CD4-positive, CD25-positive, alpha-beta regulatory T cell (primary cell): ENCODE measurements around the gene MTA2. TPM values are rescaled to one million over a fixed set of nuclear protein-coding genes. Genes with fewer than 3 reads are reported as not detected.

ENCODE experiments used
- ATAC-seq, 2 donors: fragments of 150-1000 bp; cut with Tn5 transposase; one replicate each; pipeline ENCODE4 v1.10.0; 2021; ENCODE audit warnings: low read depth in 2 of 2, moderate number of reproducible peaks in 2 of 2, moderate library complexity in 1 of 2
- DNase-seq, 3 donors: peaks; one replicate each; pipeline versions ENCODE4 v3.0.0 to v3.0.0-alpha.2; 2012 to 2022; ENCODE audit warnings: mixed read lengths in 1 of 3
- H3K27ac ChIP-seq: one replicate; pipeline ENCODE4 v1.7.0; 2013; ENCODE audit warnings: mild to moderate bottlenecking, low read length; ENCODE audit not compliant: insufficient read depth, poor library complexity, severe bottlenecking
- H3K27me3 ChIP-seq: one replicate; pipeline ENCODE4 v1.7.0; 2013; ENCODE audit warnings: low read length; ENCODE audit not compliant: control insufficient read depth, insufficient read depth
- H3K36me3 ChIP-seq: one replicate; pipeline ENCODE4 v1.7.0; 2013; ENCODE audit warnings: mild to moderate bottlenecking, low read length, moderate library complexity; ENCODE audit not compliant: control insufficient read depth, insufficient read depth
- H3K4me1 ChIP-seq: 2 replicates; pipeline ENCODE4 v1.7.0; 2013; ENCODE audit warnings: mild to moderate bottlenecking, low read length; ENCODE audit not compliant: insufficient read depth, control insufficient read depth, poor library complexity, severe bottlenecking
- H3K4me3 ChIP-seq: one replicate; pipeline ENCODE4 v1.7.0; 2013; ENCODE audit warnings: low read depth, mild to moderate bottlenecking, low read length, moderate library complexity
- H3K9me3 ChIP-seq, 2 experiments: 1 replicate in 1 of 2; 2 replicates in 1 of 2; pipeline ENCODE4 v1.7.0; 2013; ENCODE audit warnings: low read length in 2 of 2, mild to moderate bottlenecking in 1 of 2, moderate library complexity in 1 of 2; ENCODE audit not compliant: control insufficient read depth in 2 of 2
- H3K27ac Mint-ChIP-seq, 3 donors: one replicate each; pipeline ENCODE4 v1.8.0; 2020 to 2022; ENCODE audit warnings: mild to moderate bottlenecking in 3 of 3, mixed read lengths in 3 of 3, moderate library complexity in 2 of 3
- H3K27me3 Mint-ChIP-seq: one replicate; pipeline ENCODE4 v1.8.0; 2022; ENCODE audit warnings: mild to moderate bottlenecking, mixed read lengths
- H3K36me3 Mint-ChIP-seq: one replicate; pipeline ENCODE4 v1.8.0; 2020; ENCODE audit warnings: mixed read lengths
- H3K4me1 Mint-ChIP-seq, 4 donors: one replicate each; pipeline ENCODE4 v1.8.0; 2020 to 2022; ENCODE audit warnings: mixed read lengths in 4 of 4, mild to moderate bottlenecking in 1 of 4
- H3K4me3 Mint-ChIP-seq, 4 donors: one replicate each; pipeline ENCODE4 v1.8.0; 2020 to 2022; ENCODE audit warnings: mild to moderate bottlenecking in 4 of 4, mixed read lengths in 4 of 4, moderate library complexity in 3 of 4
- H3K9me3 Mint-ChIP-seq, 7 donors: one replicate each; pipeline ENCODE4 v1.8.0; 2020 to 2022; ENCODE audit warnings: mixed read lengths in 7 of 7, mild to moderate bottlenecking in 3 of 7, moderate library complexity in 2 of 7
- polyA plus RNA-seq, 4 donors: library from polyadenylated mRNA; unstranded; fragments of 300-500 nt; fragmentation: Illumina TruSeq; gene quantifications; one replicate each; pipeline ENCODE4 v1.2.3, GENCODE V29; 2021
- total RNA-seq: library from RNA; stranded (reverse); gene quantifications from one replicate; pipeline ENCODE4 v1.2.3, GENCODE V29; 2022

The MTA2 gene
- total and polyA plus RNA-seq, 5 donors from 2014 or later = 30.3 to 172 (median 34.7) TPM

GRCh38 chr11:62603776-62604299 lies 2.2 kb upstream of the MTA2 start:
- H3K9me3 Mint-ChIP-seq = no peaks in the 10 kb centered on the region
- peaks cover 11 to 58% (median 39%) of the 10 kb centered on the region in 4 donors for H3K4me1 Mint-ChIP-seq
- Histone ChIP-seq H3K9me3 (no peaks in the 10 kb centered on the region), H3K4me3 (no peak overlapping the region), H3K27me3 (no peaks in the 10 kb centered on the region), H3K4me1 (peaks cover 30% of the 10 kb centered on the region), H3K36me3 (peaks cover 26% of the 10 kb centered on the region), H3K27ac (no peak overlapping the region)
- peak overlapping the region in 2 of 3 donors; percentile 56 to 85 for H3K27ac Mint-ChIP-seq
- ATAC-seq (no peak), DNase-seq (no peak)
- H3K4me3 Mint-ChIP-seq = peak overlapping the region; percentile 82 to 95 (median 87)
- no peaks in the 10 kb centered on the region for H3K27me3 Mint-ChIP-seq
- H3K36me3 Mint-ChIP-seq = peaks cover 41% of the 10 kb centered on the region

GRCh38 chr11:62603072-62603408 lies 1.4 kb upstream of the MTA2 start:
- no peak overlapping the region for H3K27ac ChIP-seq
- H3K36me3 ChIP-seq = peaks cover 25% of the 10 kb centered on the region
- H3K4me1 Mint-ChIP-seq = peaks cover 11 to 59% (median 43%) of the 10 kb centered on the region in 4 donors
- H3K27me3 Mint-ChIP-seq = no peaks in the 10 kb centered on the region
- peak overlapping the region; percentile 82 to 95 (median 87) for H3K4me3 Mint-ChIP-seq
- H3K27ac Mint-ChIP-seq = peak overlapping the region in 2 of 3 donors; percentile 52 to 85
- DNase-seq (no peak), ATAC-seq (no peak)
- peaks cover 47% of the 10 kb centered on the region for H3K36me3 Mint-ChIP-seq
- no peaks in the 10 kb centered on the region for H3K9me3 ChIP-seq
- no peak overlapping the region for H3K4me3 ChIP-seq
- H3K4me1 ChIP-seq = peaks cover 38% of the 10 kb centered on the region
- H3K9me3 Mint-ChIP-seq = no peaks in the 10 kb centered on the region
- H3K27me3 ChIP-seq = no peaks in the 10 kb centered on the region

GRCh38 chr11:62602141-62603071 lies 741 bp upstream of the MTA2 start:
- Mint-ChIP-seq H3K36me3 (peaks cover 47% of the 10 kb centered on the region), H3K9me3 (no peaks in the 10 kb centered on the region), H3K27me3 (no peaks in the 10 kb centered on the region), H3K27ac (peak overlapping the region; percentile 92 to 97 (median 96)), H3K4me1 (peaks cover 11 to 59% (median 44%) of the 10 kb centered on the region in 4 donors), H3K4me3 (peak overlapping the region; percentile 95 to 100 (median 96))
- Histone ChIP-seq H3K4me3 (peak overlapping the region; percentile 57), H3K4me1 (peaks cover 44% of the 10 kb centered on the region), H3K27me3 (no peaks in the 10 kb centered on the region), H3K27ac (peak overlapping the region; percentile 90), H3K9me3 (no peaks in the 10 kb centered on the region), H3K36me3 (peaks cover 30% of the 10 kb centered on the region)
- ATAC-seq (no peak), DNase-seq (peak in 1 of 3 donors; percentile 40)

DNA sequence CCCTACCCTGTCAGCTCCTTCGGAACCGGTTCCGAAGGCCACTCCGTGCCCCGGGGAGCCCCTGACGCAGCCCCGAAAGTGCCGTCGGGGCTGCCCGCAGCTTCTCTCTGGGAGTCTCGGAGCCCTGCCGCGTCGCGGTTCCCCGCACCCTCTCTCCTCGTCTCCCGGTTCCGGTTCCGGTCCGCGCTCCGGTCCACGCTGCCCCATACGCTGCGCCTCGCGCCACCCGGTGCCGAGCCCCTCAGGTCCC lies 618 bp downstream of the MTA2 start:
- Mint-ChIP-seq H3K36me3 (peaks cover 44% of the 10 kb centered on the region), H3K4me1 (peaks cover 11 to 65% (median 45%) of the 10 kb centered on the region in 4 donors), H3K27me3 (no peaks in the 10 kb centered on the region), H3K27ac (peak overlapping the region; percentile 96 to 97 (median 96)), H3K9me3 (no peaks in the 10 kb centered on the region), H3K4me3 (peak overlapping the region; percentile 95 to 100 (median 96))
- H3K4me1 ChIP-seq = peaks cover 48% of the 10 kb centered on the region
- H3K27ac ChIP-seq = peak overlapping the region; percentile 90
- no peaks in the 10 kb centered on the region for H3K27me3 ChIP-seq
- H3K36me3 ChIP-seq = peaks cover 43% of the 10 kb centered on the region
- H3K9me3 ChIP-seq = no peaks in the 10 kb centered on the region
- ATAC-seq (no peak), DNase-seq (peak; percentile 40 to 53 (median 52))
- H3K4me3 ChIP-seq = peak overlapping the region; percentile 98

DNA sequence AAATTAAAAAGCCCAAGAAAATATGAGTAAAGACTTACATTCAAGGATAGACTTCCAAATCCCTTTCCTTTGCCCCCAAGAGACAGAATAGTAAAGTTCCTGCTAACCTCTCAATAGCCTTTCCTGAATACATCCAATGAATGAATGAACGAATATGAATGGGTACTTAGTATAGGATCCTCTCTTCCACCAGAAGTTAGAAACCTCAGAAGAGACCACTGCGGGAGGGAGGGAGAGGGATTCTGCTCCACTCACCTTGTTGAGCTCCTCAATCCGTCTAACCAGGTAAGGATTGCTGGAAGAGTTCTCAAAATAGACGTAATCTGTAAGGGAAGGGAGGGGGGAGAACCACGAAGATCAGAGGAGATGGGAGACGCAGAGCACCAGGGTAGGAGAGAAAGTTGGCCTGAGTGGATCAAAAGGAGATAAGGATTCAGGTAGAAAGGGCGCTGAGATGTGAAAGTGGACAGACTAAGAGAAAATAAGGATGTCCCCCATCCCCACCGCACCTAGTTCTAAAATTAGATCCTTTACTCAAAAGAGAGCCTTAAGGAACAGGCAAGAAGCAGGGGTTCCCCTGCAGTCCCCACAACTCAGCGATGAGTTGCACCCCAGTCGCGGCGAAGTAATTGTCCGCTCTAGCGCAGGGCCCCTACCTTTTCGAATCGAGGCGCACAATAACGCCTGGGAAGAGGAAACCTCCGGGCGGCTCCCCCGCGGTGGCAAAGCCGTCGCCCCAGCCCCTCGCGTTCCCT lies 1.1 kb downstream of the MTA2 start:
- peaks cover 11 to 67% (median 44%) of the 10 kb centered on the region in 4 donors for H3K4me1 Mint-ChIP-seq
- H3K27me3 Mint-ChIP-seq = no peaks in the 10 kb centered on the region
- Histone ChIP-seq H3K4me3 (peak overlapping the region; percentile 98), H3K27me3 (no peaks in the 10 kb centered on the region), H3K9me3 (no peaks in the 10 kb centered on the region), H3K36me3 (peaks cover 45% of the 10 kb centered on the region), H3K27ac (peak overlapping the region; percentile 90), H3K4me1 (peaks cover 48% of the 10 kb centered on the region)
- peaks cover 45% of the 10 kb centered on the region for H3K36me3 Mint-ChIP-seq
- H3K27ac Mint-ChIP-seq = peak overlapping the region; percentile 96 to 97 (median 96)
- no peak for ATAC-seq
- H3K9me3 Mint-ChIP-seq = no peaks in the 10 kb centered on the region
- H3K4me3 Mint-ChIP-seq = peak overlapping the region; percentile 95 to 100 (median 96)
- DNase-seq = peak in 1 of 3 donors; percentile 42

GRCh38 chr11:62599901-62600300 lies 1.8 kb downstream of the MTA2 start:
- H3K27ac Mint-ChIP-seq = peak overlapping the region; percentile 96 to 97 (median 96)
- no peaks in the 10 kb centered on the region for H3K27me3 Mint-ChIP-seq
- Histone ChIP-seq H3K4me3 (peak overlapping the region; percentile 98), H3K9me3 (no peaks in the 10 kb centered on the region), H3K27me3 (no peaks in the 10 kb centered on the region), H3K4me1 (peaks cover 48% of the 10 kb centered on the region), H3K36me3 (peaks cover 47% of the 10 kb centered on the region), H3K27ac (peak overlapping the region; percentile 90)
- peaks cover 51% of the 10 kb centered on the region for H3K36me3 Mint-ChIP-seq
- ATAC-seq = no peak
- peak overlapping the region; percentile 95 to 100 (median 96) for H3K4me3 Mint-ChIP-seq
- H3K9me3 Mint-ChIP-seq = no peaks in the 10 kb centered on the region
- peaks cover 11 to 70% (median 47%) of the 10 kb centered on the region in 4 donors for H3K4me1 Mint-ChIP-seq
- DNase-seq = no peak

- peaks cover 49% of the 10 kb centered on the region for H3K4me1 ChIP-seq
- H3K4me1 Mint-ChIP-seq = peaks cover 11 to 75% (median 50%) of the 10 kb centered on the region in 4 donors
Measured at GRCh38 chr11:62599069-62599696, 2.5 kb downstream of the MTA2 start.

More at GRCh38 chr11:62599069-62599696, 2.5 kb downstream of the MTA2 start:
- peak overlapping the region; percentile 95 to 100 (median 96) for H3K4me3 Mint-ChIP-seq
- no peaks in the 10 kb centered on the region for H3K27me3 Mint-ChIP-seq
- ATAC-seq (peak; percentile 79 to 81), DNase-seq (peak; percentile 94 to 100 (median 98))
- peaks cover 49% of the 10 kb centered on the region for H3K36me3 ChIP-seq
- H3K9me3 ChIP-seq = no peaks in the 10 kb centered on the region
- H3K36me3 Mint-ChIP-seq = peaks cover 55% of the 10 kb centered on the region
- peak overlapping the region; percentile 98 for H3K4me3 ChIP-seq
- no peaks in the 10 kb centered on the region for H3K9me3 Mint-ChIP-seq
- peak overlapping the region; percentile 90 for H3K27ac ChIP-seq
- no peaks in the 10 kb centered on the region for H3K27me3 ChIP-seq
- H3K27ac Mint-ChIP-seq = peak overlapping the region; percentile 96 to 97 (median 96)
